Progenitor cell of endocrine pancreas (in vitro differentiated cells): ENCODE data around the gene MYO5A. TPM values are rescaled to one million over a fixed set of nuclear protein-coding genes. Genes with fewer than 3 reads are reported as not detected.
"Not testable (repeated sequence)": the region's sequence is repeated elsewhere in the genome, so short reads cannot be mapped to it uniquely, and the experiment has no call there.

Source experiments
- DNase-seq: peaks from one replicate; pipeline ENCODE4 v3.0.0; 2021; ENCODE audit warnings: low spot score; ENCODE audit not compliant: unreplicated experiment
- H3K27ac Mint-ChIP-seq: 2 replicates; pipeline ENCODE4 v1.8.0; 2021; ENCODE audit warnings: mild to moderate bottlenecking, moderate library complexity, mixed read lengths
- H3K27me3 Mint-ChIP-seq: 2 replicates; pipeline ENCODE4 v1.8.0; 2021; ENCODE audit warnings: mixed read lengths
- H3K36me3 Mint-ChIP-seq: 2 replicates; pipeline ENCODE4 v1.8.0; 2022; ENCODE audit warnings: mixed read lengths; ENCODE audit not compliant: insufficient read depth
- H3K4me1 Mint-ChIP-seq: 2 replicates; pipeline ENCODE4 v1.8.0; 2021; ENCODE audit warnings: low read depth, mixed read lengths
- H3K4me3 Mint-ChIP-seq: 2 replicates; pipeline ENCODE4 v1.8.0; 2021; ENCODE audit warnings: low read depth, mild to moderate bottlenecking, moderate library complexity, mixed read lengths
- H3K9me3 Mint-ChIP-seq: 2 replicates; pipeline ENCODE4 v1.8.0; 2021; ENCODE audit warnings: low read depth, mixed read lengths
- total RNA-seq: library from RNA; stranded (reverse); gene quantifications from 2 replicates; pipeline ENCODE4 v1.2.1, GENCODE V29; 2021
- TF ChIP-seq, protein P1 (sequence below): fragments of 200-600 bp; sonication (generic); IDR thresholded peaks from one replicate; pipeline ENCODE4 v1.5.0; 2021; ENCODE audit warnings: antibody characterized with exemption, mild to moderate bottlenecking; ENCODE audit not compliant: unreplicated experiment

MYO5A gene
- total RNA-seq, 1 donor from 2014 or later = 31.0 TPM

DNA sequence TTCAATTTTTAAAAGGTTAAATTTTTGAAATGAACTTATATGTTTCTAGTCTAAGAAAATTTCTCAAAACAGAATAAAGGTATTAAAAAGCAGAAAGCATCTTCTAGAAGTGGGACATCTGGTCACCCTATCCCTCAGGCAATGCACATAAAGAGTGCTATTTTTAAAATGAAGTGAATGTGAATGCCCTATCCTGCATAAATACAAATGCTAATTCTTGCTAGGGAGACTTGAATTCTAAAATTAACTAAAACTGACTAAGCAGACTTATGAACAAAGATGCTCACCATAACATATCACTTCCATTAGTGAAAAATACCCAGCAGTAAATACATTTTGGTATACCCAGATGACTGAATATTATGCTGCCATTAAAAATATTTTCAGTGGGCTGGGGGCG lies 11.7 kb downstream of the MYO5A start:
- H3K36me3 Mint-ChIP-seq = no peaks in the 10 kb centered on the region
- H3K27ac Mint-ChIP-seq = no peak overlapping the region
- TF ChIP-seq, protein P1, sequence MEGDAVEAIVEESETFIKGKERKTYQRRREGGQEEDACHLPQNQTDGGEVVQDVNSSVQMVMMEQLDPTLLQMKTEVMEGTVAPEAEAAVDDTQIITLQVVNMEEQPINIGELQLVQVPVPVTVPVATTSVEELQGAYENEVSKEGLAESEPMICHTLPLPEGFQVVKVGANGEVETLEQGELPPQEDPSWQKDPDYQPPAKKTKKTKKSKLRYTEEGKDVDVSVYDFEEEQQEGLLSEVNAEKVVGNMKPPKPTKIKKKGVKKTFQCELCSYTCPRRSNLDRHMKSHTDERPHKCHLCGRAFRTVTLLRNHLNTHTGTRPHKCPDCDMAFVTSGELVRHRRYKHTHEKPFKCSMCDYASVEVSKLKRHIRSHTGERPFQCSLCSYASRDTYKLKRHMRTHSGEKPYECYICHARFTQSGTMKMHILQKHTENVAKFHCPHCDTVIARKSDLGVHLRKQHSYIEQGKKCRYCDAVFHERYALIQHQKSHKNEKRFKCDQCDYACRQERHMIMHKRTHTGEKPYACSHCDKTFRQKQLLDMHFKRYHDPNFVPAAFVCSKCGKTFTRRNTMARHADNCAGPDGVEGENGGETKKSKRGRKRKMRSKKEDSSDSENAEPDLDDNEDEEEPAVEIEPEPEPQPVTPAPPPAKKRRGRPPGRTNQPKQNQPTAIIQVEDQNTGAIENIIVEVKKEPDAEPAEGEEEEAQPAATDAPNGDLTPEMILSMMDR = no peak
- H3K4me1 Mint-ChIP-seq = no peaks in the 10 kb centered on the region
- DNase-seq = no peak
- H3K4me3 Mint-ChIP-seq = no peak overlapping the region
- H3K9me3 Mint-ChIP-seq = no peaks in the 10 kb centered on the region
- H3K27me3 Mint-ChIP-seq = no peaks in the 10 kb centered on the region

- Mint-ChIP-seq H3K27me3 (no peaks in the 10 kb centered on the region), H3K4me3 (no peak overlapping the region), H3K9me3 (no peaks in the 10 kb centered on the region), H3K4me1 (no peaks in the 10 kb centered on the region), H3K36me3 (no peaks in the 10 kb centered on the region), H3K27ac (no peak overlapping the region)
- TF ChIP-seq, protein P1 = no peak
- no peak for DNase-seq
Observed at GRCh38 chr15:52515343-52515742, 13.3 kb downstream of the MYO5A start.

- Mint-ChIP-seq H3K27me3 (no peaks in the 10 kb centered on the region), H3K4me1 (no peaks in the 10 kb centered on the region), H3K4me3 (no peak overlapping the region), H3K27ac (no peak overlapping the region), H3K9me3 (no peaks in the 10 kb centered on the region), H3K36me3 (no peaks in the 10 kb centered on the region)
- DNase-seq = no peak
- TF ChIP-seq, protein P1 = no peak
Observed at GRCh38 chr15:52514482-52514881, 14.2 kb downstream of the MYO5A start.

GRCh38 chr15:52512869-52513268 lies 15.8 kb downstream of the MYO5A start:
- H3K36me3 Mint-ChIP-seq, H3K27me3 Mint-ChIP-seq: not testable (repeated sequence)
- H3K27ac Mint-ChIP-seq = peak overlapping the region; percentile 62

GRCh38 chr15:52511084-52511483 lies 17.6 kb downstream of the MYO5A start:
- Mint-ChIP-seq H3K9me3 (no peaks in the 10 kb centered on the region), H3K36me3 (no peaks in the 10 kb centered on the region), H3K27ac (no peak overlapping the region), H3K4me1 (no peaks in the 10 kb centered on the region), H3K27me3 (no peaks in the 10 kb centered on the region), H3K4me3 (no peak overlapping the region)
- no peak for DNase-seq
- TF ChIP-seq, protein P1 = no peak

More at GRCh38 chr15:52512869-52513268, 15.8 kb downstream of the MYO5A start:
- not testable (repeated sequence) for H3K4me1 Mint-ChIP-seq, H3K4me3 Mint-ChIP-seq, H3K9me3 Mint-ChIP-seq, DNase-seq

DNA sequence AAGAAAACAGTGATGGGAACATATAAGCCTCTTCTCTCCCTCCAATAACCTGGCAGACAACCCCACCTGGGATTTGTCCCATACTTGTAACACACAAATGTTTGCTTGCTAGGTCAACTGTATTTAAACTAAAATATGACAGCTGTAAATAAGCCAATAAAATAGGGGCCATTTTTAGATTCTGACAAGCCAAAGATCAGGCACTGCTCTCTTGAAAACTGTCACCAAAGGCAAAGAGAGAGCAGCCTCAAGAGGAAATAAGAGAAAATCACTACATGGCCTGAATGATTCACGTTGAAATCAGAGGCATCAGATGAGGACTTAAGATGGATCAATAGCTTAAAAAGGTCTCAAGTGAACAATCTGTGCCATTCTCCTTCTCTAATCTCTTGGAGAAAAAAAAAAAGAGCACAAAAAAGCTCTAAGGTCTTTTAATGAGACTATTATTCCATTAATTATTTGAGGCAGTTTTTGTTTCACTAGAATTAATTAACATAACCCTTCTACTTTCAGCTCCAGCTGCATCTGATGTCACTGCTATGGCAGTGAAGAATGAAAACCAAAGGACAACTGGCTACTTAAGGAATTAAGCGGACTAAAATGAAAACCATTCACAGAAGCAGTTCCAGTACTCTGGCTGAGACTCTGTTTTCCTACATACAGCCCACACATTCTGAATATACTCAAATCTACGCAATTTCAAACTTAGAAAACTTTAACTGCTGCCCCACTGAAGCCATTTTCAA lies 19.0 kb downstream of the MYO5A start:
- Mint-ChIP-seq H3K4me1 (no peaks in the 10 kb centered on the region), H3K36me3 (no peaks in the 10 kb centered on the region), H3K27ac (no peak overlapping the region), H3K9me3 (no peaks in the 10 kb centered on the region), H3K4me3 (no peak overlapping the region), H3K27me3 (no peaks in the 10 kb centered on the region)
- TF ChIP-seq, protein P1 = no peak
- no peak for DNase-seq
